ENCODE results near the gene CLCN4.
A peak's percentile ranks its signal among the peaks of the same experiment; 100 is the strongest.

The CLCN4 gene

GRCh38 chrX:10169175-10169574 is 12.4 kb downstream of the CLCN4 start:
- no peak for DNase-seq

- no peak for DNase-seq
Observed at GRCh38 chrX:10171249-10171648, 14.5 kb downstream of the CLCN4 start.

- no peak for DNase-seq
Observed at GRCh38 chrX:10172877-10173276, 16.1 kb downstream of the CLCN4 start.

GRCh38 chrX:10173331-10173900 is 16.6 kb downstream of the CLCN4 start:
- no peak for DNase-seq

- no peak for DNase-seq
Observed at GRCh38 chrX:10174051-10174450, 17.3 kb downstream of the CLCN4 start.

- no peak for DNase-seq
Observed at GRCh38 chrX:10174810-10175209, 18.0 kb downstream of the CLCN4 start.

DNA sequence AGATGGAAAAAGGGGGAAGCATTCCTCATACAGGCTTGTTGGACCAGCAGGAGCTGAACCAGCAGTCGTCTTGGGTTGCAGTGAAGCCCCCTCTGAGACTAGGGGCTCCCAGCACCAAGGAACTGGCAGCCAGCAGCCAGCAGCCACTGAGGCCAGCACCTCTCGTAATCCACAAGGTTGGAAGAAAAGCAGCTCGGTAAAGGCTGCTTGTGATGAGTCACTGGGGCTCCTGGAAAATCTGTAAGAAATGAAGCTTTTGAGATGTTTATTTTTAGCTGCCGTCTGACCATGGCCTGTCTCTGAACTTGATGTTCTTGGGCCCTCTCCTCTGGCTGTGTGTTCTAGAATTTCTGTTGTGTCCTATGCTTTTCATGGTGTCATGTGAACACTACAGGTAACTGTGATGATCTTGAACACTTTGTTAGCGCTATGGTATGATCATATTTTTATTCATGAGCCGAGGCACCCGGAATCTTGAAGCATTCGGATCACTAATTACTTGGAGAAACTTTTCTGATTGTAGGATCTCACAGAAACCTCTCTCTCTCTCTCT is 18.6 kb downstream of the CLCN4 start:
- no peak for DNase-seq

DNA sequence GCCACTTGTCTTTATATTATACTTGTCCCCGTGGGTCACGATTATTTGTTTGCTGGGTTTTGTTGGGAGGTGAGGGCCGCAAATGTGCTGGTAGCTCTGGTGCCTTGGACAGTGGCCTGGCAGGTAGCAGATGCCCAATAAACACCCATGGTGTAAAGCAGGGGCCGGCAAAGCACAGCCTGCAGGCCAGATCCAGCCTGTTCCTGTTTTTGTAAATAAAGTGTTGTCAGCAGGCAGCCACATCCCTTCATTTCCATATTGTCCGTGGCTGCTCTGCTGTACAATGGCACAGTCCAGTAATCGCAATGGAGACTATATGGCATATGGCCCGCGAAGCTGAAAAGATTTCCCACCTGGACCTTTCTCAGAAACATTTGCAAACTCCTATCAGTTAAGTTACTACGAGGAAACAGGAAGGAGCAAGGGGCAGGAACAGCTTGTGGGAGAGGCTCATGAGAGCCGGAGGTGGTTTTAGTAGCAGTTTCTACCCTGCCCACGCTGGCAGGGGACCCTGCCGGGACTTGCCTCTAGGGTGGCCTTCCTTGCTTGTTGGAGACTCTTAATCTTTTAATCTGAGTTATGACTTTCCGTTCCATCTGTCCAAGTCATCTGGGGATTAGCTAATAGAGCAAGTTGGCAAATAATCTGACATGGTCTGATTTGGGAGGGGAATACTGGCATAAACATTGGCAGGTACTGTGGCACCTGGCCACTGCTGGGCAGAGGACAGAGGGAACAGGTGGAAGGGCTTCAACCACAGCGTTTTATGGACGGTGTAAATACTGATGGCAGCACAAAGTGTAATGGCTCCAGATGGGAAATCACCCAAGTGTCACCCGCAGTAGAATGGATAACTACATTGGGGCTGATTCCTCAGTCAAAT is 19.6 kb downstream of the CLCN4 start:
- no peak for DNase-seq

GRCh38 chrX:10177004-10177396 is 20.2 kb downstream of the CLCN4 start:
- DNase-seq = no peak

- no peak for DNase-seq
Observed at GRCh38 chrX:10177601-10178000, 20.8 kb downstream of the CLCN4 start.

- DNase-seq = no peak
Observed at GRCh38 chrX:10178866-10179463, 22.2 kb downstream of the CLCN4 start.

GRCh38 chrX:10183760-10184159 is 27.0 kb downstream of the CLCN4 start:
- no peak for DNase-seq

GRCh38 chrX:10184411-10184810 is 27.6 kb downstream of the CLCN4 start:
- no peak for DNase-seq

GRCh38 chrX:10186355-10186754 is 29.6 kb downstream of the CLCN4 start:
- DNase-seq = no peak

DNA sequence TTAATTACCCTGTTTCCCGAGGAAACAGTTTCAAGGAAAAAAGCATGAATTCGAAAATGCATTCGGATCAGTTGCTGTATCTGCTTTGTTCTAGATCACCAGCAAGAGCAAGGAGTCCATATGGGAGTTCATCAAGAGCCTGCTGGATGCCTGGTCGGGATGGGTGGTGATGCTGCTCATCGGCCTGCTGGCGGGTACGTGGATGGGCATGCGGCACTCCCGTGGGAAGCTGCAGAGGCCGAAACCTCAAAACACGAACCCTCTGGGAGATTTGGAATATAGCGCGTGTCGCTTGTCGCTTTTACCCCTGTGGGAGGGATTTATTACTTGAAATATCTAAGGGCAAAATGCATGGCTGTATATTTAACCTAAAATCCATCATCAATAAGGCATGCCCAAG is 30.6 kb downstream of the CLCN4 start:
- DNase-seq = no peak

DNA sequence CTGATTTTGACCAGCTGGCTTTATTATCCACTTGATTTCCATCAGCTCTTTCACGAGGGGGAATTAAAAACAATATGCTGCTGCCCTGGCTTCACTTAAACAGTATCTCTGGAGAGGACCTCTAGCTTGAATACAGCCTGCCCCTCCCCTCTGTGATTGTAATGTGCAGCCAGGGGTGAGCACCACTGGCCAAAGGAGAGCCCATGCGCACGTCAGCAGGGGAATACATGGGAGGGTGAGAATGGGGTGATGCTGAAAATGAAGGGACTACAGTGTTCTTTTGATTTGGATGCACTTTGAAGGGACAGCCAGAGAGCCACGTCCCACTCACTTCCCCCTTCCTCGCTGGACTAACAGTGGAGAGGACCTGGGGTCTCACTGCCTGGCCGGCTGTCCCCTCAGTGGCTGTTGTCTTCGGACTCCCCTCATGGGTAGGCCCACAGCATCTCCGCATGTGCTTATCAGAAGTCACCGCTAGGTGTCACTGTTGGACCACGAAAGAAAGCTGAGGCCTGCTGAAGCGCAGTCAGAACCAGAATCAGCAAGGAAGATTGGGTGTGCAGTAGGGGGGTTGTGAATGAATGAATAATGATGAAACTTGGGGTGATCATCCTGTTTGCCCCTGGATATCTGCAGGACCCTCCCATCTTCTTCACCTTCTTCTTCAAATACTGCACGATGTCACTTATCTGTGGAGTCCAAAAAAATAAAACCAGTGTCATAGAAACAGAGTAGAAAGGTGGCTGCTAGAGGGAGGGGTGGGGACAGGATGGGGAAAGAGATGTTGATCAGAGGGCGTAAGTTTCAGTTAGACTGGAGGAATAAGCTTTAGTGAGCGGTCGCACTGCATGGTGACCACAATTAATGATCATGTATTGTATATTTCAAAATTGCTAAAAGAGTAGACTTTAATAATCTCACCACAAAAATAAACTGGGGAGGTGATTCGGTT is 32.8 kb downstream of the CLCN4 start:
- peak; percentile 64 for DNase-seq

GRCh38 chrX:10190367-10190766 is 33.6 kb downstream of the CLCN4 start:
- no peak for DNase-seq

GRCh38 chrX:10193587-10193986 is 36.8 kb downstream of the CLCN4 start:
- no peak for DNase-seq

- no peak for DNase-seq
Observed at GRCh38 chrX:10195425-10195824, 38.6 kb downstream of the CLCN4 start.

DNA sequence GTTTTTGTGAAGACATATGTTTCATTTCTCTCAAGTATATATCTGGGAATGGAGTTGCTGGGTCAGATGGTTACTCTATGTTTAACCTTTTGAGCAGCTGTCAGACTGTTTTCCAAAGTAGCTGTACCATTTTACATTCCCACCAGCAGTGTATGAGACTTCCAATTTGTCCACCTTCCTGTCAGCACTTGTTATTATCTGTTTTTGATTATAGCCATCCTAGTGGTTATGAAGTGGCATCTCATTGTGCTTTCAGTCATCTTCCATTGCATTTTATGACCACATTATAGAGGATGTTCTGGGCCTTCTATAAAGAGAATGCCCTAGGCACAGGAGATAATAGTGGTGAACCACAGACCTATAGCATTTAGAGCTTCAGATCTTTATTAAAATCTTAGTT is 39.2 kb downstream of the CLCN4 start:
- DNase-seq = no peak

DNA sequence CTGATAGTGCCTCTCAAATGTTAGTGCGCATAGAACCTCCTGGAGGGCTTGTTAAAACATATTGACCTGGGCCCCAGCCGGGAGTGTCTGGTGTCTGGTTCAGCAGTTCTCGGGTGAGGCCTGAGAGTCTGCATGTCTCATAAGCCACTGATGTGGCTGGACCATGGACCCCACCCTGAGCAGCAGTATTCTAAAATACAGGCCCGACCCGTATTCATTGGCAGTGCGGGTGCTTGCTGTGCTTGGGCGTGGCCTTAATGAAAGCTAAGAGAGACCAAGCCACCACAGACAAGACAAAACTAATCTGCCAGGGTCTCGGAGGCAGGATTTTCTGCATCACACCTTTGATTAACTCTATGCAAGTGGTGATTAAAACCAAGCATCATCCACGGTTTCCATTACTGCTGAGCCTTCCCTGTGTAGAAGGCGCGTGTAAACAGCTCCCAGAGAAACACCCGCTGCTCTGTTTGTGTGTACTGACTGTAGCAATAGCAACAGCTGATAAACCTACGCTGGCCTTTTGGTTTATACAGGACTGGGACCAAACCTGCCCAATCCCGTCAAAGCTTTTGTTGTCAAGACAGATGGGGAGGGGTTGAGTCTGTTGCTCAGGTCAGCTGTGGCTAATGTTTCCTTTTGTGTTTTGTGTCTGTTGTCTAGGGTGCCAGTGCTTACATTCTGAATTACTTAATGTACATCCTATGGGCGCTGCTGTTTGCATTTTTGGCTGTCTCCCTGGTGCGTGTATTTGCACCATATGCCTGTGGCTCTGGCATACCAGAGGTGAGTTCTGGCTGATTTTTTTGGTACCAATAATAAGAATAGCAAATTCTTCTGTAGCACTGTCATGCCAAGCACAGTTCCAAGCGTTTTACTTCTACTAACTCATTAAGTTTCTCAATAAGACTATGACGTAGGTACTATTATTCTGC is 40.8 kb downstream of the CLCN4 start:
- no peak for DNase-seq

- DNase-seq = no peak
Observed at GRCh38 chrX:10198254-10198653, 41.5 kb downstream of the CLCN4 start.
